PFSK-1 (cell line): ENCODE measurements around the gene RBBP9.

Source experiments
- POLR2AphosphoS5 ChIP-seq: IDR thresholded peaks from 2 replicates; pipeline ENCODE4 v1.6.1; 2012; ENCODE audit warnings: low read depth, mild to moderate bottlenecking, control low read depth, low read length, moderate library complexity
- TAF1 ChIP-seq: IDR thresholded peaks from 2 replicates; pipeline ENCODE4 v1.6.1; 2012; ENCODE audit warnings: low read length, control low read depth, borderline replicate concordance; ENCODE audit not compliant: insufficient read depth
- TF ChIP-seq, protein P1 (sequence below), 2 experiments: IDR thresholded peaks; 2 replicates each; pipeline versions ENCODE4 v1.6.1 to v1.8.0; 2011 to 2012; ENCODE audit warnings: low read depth in 2 of 2, low read length in 2 of 2, control low read depth in 1 of 2, inconsistent platforms in 1 of 2, mild to moderate bottlenecking in 1 of 2, moderate library complexity in 1 of 2; ENCODE audit not compliant: insufficient read depth in 1 of 2

DNA sequence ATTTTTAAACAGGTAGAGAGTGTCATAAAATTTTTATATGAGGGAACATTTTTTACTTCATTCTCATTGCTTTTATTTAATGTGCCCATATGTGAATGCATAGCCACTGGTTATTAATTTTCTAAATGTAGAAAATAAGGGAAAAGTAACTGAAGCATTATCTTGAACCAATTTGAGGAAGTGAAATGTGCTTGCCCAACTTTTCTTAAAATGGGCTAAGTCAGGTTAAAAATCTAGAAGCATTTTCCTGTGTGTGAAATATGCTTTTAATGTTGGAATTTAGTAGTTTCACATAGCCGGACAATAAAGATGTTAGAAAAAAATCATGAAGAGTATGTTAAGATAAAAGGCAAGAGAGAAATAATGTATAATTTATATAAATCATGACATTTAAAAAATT, 14.5 kb upstream of the RBBP9 start:
- TF ChIP-seq, protein P1, sequence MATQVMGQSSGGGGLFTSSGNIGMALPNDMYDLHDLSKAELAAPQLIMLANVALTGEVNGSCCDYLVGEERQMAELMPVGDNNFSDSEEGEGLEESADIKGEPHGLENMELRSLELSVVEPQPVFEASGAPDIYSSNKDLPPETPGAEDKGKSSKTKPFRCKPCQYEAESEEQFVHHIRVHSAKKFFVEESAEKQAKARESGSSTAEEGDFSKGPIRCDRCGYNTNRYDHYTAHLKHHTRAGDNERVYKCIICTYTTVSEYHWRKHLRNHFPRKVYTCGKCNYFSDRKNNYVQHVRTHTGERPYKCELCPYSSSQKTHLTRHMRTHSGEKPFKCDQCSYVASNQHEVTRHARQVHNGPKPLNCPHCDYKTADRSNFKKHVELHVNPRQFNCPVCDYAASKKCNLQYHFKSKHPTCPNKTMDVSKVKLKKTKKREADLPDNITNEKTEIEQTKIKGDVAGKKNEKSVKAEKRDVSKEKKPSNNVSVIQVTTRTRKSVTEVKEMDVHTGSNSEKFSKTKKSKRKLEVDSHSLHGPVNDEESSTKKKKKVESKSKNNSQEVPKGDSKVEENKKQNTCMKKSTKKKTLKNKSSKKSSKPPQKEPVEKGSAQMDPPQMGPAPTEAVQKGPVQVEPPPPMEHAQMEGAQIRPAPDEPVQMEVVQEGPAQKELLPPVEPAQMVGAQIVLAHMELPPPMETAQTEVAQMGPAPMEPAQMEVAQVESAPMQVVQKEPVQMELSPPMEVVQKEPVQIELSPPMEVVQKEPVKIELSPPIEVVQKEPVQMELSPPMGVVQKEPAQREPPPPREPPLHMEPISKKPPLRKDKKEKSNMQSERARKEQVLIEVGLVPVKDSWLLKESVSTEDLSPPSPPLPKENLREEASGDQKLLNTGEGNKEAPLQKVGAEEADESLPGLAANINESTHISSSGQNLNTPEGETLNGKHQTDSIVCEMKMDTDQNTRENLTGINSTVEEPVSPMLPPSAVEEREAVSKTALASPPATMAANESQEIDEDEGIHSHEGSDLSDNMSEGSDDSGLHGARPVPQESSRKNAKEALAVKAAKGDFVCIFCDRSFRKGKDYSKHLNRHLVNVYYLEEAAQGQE (IDR thresholded peaks at IDR 0.05; ENCODE audit: insufficient read depth in 1 of 2, low read depth in 2 of 2, low read length in 2 of 2): no peak
- TF ChIP-seq POLR2AphosphoS5 (no peak), TAF1 (no peak)
